Measurements from ENCODE around the gene LUZP2.
"Not testable (repeated sequence)": the region's sequence is repeated elsewhere in the genome, so short reads cannot be mapped to it uniquely, and the experiment has no call there.

The LUZP2 gene

DNA sequence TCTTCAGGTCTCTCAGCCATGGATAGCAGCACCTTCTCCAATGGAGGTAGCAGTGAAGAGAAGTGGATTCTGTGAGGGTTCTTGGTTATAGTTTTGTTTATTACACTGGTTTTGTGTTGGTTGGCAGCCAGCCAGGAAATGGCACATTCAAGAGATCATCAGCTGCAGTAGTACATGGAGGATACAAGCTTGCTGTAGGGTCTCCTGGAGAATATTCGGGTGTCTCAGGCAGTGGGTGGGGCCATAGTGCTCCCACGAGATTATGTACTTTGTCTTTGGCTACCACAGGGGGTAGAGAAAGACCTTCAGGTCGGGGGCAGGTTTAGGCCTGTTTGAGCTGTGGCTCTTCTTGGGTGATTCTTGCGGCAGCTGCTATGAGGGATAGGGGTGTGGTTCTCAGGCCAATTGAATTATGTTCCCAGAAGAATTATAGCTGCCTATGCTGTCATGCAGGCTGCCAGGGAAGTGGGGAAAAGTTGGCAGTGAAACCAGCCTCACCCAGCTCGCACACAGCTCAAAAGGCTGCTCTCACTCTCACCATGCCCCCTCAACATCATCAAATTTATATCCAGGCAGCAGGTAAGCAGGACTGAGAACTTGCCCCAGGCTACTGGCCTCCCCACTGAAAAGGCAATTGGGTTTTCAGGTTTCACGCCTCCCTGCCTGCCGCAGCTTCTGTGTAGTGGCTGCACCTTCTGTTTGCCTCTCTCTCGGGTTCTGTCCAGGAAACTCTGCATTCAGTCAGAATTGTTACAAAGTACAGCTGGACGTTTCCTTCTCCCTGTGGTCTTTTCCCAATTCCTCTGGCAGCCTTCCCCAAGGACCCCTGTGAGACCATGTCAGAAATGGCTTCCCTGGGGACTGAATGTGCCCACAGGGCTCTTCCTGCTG lies 435.5 kb downstream of the LUZP2 start:
- DNase-seq = no peak

DNA sequence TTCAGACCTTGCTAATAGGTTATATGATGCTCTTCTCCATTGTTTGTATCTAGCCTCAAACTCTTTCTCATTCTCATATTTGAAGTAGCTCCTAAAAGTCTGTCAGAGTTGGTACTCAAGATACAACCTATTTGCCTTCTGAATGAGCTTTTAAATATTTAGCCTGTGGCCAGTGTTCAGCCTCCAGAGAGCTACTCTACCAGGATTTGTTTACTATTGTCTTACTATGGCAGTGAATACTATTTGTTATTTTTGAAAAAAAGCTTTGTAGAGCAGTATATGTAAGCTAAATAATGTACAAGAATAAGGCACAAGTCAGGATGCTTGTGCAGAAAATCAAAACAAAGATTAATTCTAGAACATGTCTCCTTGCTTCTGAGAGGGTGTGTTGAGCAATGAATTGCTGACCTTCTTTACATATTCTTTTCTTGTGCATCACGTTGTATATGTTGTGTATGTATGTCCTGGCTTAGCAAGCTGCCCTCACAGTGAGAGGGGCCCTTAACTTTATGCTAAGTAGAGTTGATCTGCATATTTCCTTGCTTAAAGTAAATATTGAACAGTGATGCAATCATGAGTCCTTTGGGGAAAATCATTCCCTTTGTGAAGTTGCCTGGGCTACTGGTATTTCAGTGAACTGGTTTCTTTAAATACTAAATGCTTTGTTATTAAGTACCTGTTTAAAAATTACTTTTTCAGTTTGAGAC lies 438.0 kb downstream of the LUZP2 start:
- DNase-seq = no peak

DNA sequence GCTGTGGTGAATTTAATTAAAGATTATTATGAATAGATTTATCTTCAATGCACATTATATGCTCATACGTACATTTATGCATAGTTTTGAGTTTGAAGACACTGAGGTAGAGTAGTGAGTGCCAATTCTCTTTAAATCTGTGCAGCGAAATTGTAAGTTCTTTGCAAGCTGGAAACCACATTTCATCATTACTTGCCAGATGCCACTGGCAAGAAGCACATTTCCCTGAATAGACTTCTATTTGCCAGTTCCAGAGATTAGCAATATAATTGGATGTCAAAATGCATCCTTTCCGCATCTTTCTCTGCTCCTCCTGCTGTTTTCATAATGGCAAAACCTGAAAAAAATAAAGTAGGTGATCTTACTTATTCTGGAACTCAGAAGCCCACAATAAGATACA lies 448.0 kb downstream of the LUZP2 start:
- no peak for DNase-seq

DNA sequence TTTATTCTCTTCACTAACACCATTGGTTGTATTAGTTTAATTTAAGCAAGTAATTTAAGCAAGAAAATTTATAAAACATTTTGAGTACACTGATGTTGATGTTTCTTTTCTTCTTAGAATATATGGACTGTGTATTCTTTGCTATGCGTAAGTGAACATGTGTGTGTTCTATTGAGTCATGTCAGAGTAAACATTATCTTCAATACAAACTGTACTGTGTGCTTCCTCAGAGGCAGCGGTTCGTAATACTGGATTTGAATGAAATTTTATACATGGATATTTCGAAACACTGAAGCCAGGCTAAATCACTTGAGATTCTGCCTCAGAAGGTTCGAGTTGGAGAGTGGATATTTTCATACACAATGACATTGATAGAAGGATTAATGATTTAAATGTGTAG lies 452.6 kb downstream of the LUZP2 start:
- DNase-seq = no peak

DNA sequence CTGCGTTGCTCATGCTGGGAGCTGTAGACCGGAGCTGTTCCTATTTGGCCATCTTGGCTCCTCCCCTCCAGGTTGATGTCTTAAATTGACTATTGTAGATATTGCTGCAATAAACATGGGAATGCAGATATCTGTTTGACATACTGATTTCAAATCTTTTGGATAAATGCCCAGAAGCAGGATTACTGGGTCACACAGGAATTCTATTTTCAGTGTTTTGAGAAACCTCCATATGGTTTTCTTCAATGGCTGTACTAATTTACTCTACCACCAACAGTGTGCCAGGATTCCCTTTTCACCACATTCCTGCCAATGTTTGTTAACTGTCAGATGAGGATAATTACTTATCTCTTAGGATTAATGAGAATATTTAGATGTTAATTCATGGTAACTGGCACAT lies 467.0 kb downstream of the LUZP2 start:
- no peak for DNase-seq

DNA sequence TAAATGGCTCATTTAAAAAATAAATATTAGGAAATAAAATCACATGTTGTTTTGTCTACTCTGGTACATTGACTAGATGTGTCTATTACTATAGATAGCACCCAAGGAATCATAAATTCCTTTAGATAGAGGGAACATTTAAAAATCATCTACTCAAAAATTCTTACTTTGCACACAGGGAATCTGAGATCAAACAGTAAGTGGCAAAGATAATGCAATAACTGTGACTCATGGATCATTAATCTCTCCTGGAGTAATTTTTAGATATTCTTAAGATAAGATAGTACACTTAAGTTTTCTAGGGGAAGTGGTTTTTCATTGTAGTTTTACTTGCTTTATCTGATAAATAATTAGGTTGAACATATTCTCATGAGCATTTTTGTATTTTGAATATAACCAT lies 468.9 kb downstream of the LUZP2 start:
- DNase-seq = no peak

DNA sequence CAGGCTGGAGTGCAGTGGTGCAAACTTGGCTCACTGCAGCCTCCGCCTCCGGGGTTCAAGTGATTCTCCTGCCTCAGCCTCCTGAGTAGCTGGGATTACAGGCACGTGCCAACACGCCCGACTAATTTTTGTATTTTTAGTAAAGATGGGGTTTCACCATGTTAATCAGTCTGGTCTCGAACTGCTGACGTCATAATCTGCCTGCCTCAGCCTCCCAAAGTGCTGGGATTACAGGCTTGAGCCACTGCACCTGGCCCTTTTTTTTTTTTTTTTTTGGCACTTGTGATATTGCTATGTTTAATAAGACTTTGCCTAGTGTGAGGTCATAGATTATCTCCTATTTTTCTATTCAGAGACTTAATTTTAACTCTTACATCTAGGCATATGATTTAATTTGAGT lies 497.1 kb downstream of the LUZP2 start:
- DNase-seq = not testable (repeated sequence)

DNA sequence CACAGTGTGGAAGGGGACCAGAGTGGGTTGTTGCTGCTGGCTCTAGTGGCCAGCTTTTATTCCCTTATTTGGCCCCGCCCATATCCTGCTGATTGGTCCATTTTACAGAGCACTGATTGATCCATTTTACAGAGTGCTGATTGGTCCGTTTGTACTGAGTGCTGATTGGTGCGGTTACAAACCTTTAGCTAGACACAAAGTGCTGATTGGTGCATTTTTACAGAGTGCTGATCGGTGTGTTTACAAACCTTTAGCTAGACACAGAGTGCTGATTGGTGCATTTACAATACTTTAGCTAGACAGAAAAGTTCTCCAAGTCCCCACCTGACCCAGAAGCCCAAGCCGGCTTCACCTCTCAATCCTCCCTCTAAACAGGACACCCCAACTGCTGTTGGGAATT lies 503.1 kb downstream of the LUZP2 start:
- DNase-seq = not testable (repeated sequence)

DNA sequence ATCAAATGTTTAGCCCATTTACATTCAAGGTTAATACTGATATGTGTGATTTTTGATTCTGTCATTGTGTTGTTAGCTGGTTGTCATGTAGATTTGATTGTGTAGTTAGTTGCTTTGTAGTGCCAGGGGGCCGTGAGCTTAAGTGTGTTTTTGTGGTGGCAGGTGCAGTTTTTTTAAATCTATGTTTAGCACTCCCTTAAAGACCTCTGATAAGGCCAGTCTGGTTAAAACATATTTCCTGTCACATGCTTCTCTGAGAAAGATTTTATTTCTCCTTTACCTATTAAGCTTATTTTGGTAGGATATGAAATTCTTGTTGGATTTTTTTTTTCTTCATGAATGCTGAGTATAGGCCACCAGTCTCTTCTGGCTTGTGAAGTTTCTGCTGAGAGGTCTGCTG lies 540.6 kb downstream of the LUZP2 start:
- DNase-seq = no peak

DNA sequence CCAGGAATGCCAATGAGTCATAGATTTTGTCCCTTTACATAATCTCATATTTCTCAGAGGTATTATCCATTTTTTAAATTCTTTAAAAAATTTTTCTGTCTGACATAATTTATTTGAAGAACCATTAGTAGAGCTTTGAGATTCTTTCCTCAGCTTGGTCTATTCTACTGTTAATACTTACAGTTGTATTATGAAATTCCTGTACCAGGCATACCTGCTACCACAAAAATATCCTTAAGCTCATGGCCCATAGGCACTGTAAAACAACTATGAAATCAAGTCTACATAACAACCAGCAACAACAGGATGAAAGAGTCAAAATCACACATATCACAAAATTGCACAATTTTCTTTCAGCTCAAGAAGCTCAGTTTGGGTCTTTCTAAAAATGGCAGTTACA lies 541.3 kb downstream of the LUZP2 start:
- no peak for DNase-seq

DNA sequence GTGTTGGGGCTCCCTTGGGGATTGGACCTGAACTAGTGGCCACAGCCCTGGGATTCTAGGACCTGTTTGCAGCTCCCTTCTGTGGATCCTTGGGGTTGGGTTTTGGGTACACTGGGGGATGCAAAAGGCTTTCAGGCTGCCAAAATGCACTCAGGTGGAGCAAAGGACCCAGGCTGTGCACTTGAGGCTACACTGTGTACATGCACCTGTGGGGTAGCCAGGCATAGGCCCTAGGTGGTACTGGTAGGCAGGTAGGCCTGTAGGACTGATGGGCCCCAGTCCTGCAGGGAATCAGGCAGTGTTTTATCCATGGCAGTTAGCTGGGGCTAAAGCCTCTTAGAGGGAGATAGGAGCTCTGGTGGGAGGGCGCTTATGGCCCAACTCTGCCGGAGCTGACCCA lies 542.3 kb downstream of the LUZP2 start:
- no peak for DNase-seq

DNA sequence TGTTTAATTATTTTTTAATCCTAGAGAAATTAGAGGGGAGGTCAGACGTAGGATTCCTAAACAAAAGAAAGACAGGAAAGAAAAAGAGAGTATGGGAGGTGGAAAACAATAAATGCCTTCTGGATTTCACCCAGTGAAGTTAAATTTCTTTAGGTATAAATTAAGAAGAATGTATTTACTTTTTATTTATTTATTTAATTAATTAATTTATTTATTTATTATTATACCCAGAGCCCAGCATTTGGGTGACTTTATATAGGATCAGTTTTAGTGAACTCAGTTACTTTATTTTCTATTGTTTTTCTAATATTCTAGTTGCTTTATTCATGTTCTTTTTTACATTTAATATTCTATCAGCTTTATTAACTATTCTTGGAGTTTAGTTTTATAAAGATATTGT lies 551.8 kb downstream of the LUZP2 start:
- no peak for DNase-seq

DNA sequence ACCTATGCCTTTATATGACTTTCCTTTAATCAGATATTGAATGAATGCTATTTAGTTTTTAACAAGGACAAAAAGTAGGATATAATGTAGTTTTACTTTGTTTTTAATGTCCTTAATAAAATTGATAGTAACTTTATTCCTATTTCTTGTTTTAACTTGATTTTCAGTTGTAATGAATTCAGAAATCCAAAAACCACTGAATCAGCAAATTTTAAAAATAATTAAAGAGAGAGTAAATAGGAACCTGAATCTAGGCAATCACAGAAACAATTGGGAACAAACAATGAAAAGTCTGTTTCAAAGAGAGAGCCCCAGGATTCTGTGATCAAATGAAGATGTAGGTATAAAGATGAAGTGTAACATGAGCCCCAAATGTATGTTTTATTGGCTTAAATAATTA lies 556.0 kb downstream of the LUZP2 start:
- DNase-seq = no peak

DNA sequence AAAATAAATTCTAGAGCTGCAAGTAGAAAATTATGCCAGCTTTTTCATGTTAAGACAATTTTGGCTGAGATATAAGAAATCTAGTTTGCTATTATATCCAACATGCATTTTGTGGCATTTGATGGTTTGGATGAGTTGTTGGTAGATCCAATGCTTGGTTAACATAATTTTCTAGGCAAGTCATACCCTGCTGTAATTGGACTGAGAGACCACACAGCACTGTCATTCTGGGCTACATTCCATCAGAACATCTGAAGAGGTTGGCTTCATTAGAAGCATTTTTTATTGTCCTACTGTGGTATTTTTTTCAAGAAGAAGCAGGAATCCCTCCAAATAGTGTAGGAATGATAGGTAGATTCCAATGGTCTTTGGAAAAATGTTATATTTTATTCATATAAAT lies 561.0 kb downstream of the LUZP2 start:
- no peak for DNase-seq

DNA sequence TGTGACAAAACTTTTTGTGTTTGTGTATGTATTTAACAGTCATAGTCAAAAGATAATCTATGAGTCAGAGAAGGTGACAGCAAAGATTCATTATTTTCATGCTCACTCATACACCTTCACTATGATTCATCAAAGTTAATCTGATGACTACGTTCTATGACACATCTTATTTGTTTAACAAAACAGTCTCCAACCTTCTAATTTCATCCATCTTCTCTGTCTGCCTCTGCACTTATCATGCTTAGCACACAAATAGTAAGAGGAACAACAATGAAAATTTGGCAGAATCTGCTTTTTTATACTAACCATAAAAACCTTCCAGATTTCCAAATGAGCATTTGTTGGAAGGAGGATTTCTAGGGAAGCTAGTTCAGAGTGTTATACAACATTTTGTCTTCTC lies 568.9 kb downstream of the LUZP2 start:
- DNase-seq = no peak

DNA sequence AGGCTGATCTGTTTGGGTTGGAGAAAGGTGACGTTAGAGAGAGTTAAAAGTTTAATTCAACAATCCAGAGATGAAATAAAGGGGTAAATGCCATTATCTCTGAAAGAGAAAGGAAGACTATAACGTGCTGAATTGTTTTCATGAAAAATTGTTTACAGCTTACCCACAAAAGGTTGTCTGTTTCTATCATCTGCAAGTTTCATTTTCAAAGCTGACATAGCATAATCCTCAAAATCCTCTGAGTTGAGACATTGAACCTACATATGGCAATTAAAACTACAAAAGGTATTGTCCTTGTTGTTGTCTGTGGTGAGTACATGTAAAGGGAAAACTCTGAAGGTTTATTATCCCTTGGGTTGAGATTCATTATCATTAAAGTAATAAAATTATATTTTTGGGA lies 569.9 kb downstream of the LUZP2 start:
- DNase-seq = no peak

DNA sequence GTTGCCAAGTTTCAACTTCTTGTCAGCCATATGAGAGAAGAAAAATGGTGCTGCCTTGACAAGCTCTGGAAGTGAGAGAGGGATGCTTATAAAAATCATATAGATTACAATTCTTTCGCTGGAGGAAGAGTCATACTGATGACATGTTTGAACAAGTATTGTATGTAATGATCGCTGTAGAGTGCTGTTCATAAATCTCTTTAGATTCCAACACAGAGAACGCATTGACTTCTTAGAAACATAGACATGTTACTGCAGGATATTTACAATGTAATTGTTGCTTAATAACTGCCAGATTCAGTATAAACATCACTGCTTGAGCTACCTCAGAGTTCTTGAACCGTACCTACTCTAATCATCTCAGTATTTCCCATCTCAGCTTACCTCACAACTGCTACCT lies 571.6 kb downstream of the LUZP2 start:
- no peak for DNase-seq

DNA sequence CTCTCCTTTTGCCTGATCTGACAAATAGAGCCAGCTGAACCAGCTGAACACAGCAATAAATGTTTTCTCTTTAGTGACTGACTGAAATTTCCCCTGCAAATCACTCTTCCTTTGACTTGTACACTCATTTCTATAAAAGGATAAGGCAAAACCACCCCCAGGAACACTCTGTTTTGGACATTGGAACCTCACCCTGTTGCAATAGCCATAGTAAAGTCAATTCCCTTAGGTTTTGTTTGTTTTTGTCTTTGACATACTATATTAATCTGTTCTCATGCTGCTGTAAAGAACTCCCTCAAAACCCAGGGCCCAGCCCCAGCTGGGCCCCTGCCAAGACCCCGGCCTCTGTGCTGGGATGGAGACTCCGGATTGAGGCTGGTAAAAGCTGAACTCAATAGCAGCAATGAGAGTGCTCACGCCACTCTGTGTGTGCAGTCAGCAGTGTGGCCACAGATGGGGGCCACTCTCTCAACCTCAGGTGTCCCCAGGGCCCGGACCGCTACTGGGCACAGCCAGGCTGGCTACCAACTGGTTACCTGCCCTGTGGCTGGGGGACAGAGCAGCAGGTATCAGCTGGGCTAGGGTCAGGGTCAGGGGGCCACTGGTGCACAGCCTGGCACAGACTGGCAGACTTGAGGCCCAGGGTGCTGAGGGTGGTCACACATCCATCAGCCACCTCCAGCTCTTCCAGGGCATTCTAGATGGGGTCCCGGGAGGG lies 597.4 kb downstream of the LUZP2 start:
- no peak for DNase-seq

DNA sequence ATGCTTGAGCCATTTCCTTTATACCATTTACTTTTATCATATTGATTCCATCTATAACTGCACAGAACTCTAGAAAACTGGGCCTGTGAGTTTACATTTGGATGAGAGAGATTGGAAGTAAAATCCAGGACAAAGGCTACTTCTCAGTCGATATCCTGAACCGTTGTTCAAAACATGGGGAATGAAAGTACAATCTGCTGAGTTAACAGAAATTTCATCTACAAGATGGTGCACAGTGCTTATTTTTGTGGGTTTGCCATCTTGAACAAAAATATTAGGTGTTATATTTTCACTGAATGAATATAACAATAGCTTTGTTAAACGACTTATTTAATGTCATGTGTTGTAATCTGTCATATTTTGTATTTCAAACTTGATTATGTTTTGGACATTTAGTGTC lies 622.6 kb downstream of the LUZP2 start:
- no peak for DNase-seq

All from GF-D8 (cell line).